ENCODE data around the gene MED27. TPM values are rescaled to one million over a fixed set of nuclear protein-coding genes. Genes with fewer than 3 reads are reported as not detected.
A peak's percentile ranks its signal among the peaks of the same experiment; 100 is the strongest.

MED27 gene
- total and polyA plus RNA-seq, 2 of the 13 experiments (the other 11 are each of a cell fraction or from before 2014, with no cell fraction given): 16.9 to 19.0 TPM

DNA sequence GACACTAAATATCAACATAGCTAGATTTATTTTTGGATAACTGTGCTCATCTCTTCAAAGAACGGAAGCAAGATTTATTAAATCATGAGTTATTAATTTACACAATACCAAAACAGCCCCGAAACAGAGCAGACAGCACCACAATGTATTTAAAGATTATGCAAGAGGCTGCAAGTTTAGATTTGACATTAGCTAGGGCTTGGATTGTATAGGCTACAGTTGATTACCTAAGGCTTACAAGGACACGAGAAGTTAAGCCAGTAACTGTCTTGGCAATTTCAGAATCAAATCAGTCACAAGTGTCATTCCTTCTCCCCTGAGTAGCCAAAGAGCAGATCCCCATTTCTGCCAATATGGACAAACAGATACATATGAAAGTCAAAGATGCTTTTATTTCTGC, 152.6 kb downstream of the MED27 start (continued):
- TF ChIP-seq ZNF296 (CRISPR knock-in tag; conservative IDR thresholded peaks at IDR 0.05): no peak

DNA sequence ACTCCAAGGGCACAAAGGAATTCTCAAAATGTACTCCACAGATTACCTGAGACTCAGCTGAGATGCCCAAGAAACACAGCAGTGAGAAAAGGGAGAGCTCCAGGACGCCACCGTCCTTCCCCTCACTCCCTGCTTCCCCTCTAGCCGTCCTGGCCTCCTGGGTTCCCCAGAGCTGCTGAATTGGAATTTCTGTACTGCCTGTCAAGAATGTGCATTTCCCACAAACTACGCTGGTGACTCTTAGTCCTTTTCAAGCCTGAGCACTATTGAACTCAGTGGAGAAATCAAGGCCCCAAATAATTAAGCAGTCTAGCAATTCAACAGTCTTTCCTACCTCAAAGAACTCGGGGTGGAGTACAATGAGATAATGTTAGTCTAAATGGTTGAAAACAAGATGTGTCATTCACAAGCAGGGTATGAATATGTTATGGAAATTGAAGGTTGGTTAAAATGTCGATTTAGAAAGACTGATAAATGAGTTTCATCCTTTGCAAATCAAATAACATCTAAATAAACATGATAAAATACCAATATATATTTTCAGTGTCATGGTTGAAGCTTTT, 153.2 kb downstream of the MED27 start:
- Histone ChIP-seq H4K20me1 (ENCODE audit: insufficient read depth, low read length) (no peaks in the 10 kb centered on the region), H3K9me3 (ENCODE audit: low read length) (no peaks in the 10 kb centered on the region), H3K79me2 (ENCODE audit: insufficient read depth, low read length) (no peaks in the 10 kb centered on the region), H3K27ac (ENCODE audit: extremely low read length, insufficient read depth, low read length) (no peak overlapping the region), H3K4me3 (replicated peaks in 1 of 3; ENCODE audit: insufficient read depth in 1 of 3, low read depth in 2 of 3, low read length in 3 of 3) (no peak overlapping the region), H3K4me1 (ENCODE audit: insufficient read depth, low read length) (no peaks in the 10 kb centered on the region), H3K36me3 (replicated peaks in 1 of 2; ENCODE audit: control insufficient read depth in 1 of 2, insufficient read depth in 2 of 2, low read length in 2 of 2) (no peaks in the 10 kb centered on the region; a peak in 1 of 5 replicates), H2AFZ (ENCODE audit: low read length) (no peak overlapping the region), H3K4me2 (ENCODE audit: low read depth, low read length) (no peak overlapping the region), H3K9ac (ENCODE audit: insufficient read depth, low read depth, low read length) (no peak overlapping the region), H3K27me3 (ENCODE audit: control insufficient read depth in 1 of 2, insufficient read depth in 2 of 2, low read length in 2 of 2) (no peaks in the 10 kb centered on the region)
- ATAC-seq (no peak), DNase-seq (ENCODE audit: low spot score) (no peak), FAIRE-seq (no peak)
- CTCF ChIA-PET (ENCODE audit: low intra/inter-chr PET ratio, low total read pairs): no interaction called here
- 87% methylated on average over 6 of the region's 6 CpGs for WGBS (ENCODE audit: low lambda C conversion rate)
- POLR2A ChIA-PET: no interaction called here
- TF ChIP-seq REPIN1 (CRISPR knock-in tag; IDR thresholded peaks at IDR 0.05; ENCODE audit: borderline replicate concordance, low read depth) (no peak), RBM22 (optimal IDR thresholded peaks at IDR 0.05; ENCODE audit: low read length) (no peak), HMG20B (CRISPR knock-in tag; conservative IDR thresholded peaks at IDR 0.05) (no peak), ZNF17 (CRISPR knock-in tag; IDR thresholded peaks at IDR 0.05) (no peak), AGO1 (IDR thresholded peaks at IDR 0.05; ENCODE audit: low read depth, low read length, poor library complexity, severe bottlenecking) (no peak), ELF1 (CRISPR knock-in tag; IDR thresholded peaks at IDR 0.05) (no peak)
- TF ChIP-seq, protein P1, sequence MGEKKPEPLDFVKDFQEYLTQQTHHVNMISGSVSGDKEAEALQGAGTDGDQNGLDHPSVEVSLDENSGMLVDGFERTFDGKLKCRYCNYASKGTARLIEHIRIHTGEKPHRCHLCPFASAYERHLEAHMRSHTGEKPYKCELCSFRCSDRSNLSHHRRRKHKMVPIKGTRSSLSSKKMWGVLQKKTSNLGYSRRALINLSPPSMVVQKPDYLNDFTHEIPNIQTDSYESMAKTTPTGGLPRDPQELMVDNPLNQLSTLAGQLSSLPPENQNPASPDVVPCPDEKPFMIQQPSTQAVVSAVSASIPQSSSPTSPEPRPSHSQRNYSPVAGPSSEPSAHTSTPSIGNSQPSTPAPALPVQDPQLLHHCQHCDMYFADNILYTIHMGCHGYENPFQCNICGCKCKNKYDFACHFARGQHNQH (CRISPR knock-in tag; IDR thresholded peaks at IDR 0.05): no peak
- TF ChIP-seq, protein P2, sequence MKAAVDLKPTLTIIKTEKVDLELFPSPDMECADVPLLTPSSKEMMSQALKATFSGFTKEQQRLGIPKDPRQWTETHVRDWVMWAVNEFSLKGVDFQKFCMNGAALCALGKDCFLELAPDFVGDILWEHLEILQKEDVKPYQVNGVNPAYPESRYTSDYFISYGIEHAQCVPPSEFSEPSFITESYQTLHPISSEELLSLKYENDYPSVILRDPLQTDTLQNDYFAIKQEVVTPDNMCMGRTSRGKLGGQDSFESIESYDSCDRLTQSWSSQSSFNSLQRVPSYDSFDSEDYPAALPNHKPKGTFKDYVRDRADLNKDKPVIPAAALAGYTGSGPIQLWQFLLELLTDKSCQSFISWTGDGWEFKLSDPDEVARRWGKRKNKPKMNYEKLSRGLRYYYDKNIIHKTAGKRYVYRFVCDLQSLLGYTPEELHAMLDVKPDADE (CRISPR knock-in tag; IDR thresholded peaks at IDR 0.05): no peak
- TF ChIP-seq, protein P3, sequence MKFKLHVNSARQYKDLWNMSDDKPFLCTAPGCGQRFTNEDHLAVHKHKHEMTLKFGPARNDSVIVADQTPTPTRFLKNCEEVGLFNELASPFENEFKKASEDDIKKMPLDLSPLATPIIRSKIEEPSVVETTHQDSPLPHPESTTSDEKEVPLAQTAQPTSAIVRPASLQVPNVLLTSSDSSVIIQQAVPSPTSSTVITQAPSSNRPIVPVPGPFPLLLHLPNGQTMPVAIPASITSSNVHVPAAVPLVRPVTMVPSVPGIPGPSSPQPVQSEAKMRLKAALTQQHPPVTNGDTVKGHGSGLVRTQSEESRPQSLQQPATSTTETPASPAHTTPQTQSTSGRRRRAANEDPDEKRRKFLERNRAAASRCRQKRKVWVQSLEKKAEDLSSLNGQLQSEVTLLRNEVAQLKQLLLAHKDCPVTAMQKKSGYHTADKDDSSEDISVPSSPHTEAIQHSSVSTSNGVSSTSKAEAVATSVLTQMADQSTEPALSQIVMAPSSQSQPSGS (CRISPR knock-in tag; IDR thresholded peaks at IDR 0.05): no peak
- TF ChIP-seq, protein P4, sequence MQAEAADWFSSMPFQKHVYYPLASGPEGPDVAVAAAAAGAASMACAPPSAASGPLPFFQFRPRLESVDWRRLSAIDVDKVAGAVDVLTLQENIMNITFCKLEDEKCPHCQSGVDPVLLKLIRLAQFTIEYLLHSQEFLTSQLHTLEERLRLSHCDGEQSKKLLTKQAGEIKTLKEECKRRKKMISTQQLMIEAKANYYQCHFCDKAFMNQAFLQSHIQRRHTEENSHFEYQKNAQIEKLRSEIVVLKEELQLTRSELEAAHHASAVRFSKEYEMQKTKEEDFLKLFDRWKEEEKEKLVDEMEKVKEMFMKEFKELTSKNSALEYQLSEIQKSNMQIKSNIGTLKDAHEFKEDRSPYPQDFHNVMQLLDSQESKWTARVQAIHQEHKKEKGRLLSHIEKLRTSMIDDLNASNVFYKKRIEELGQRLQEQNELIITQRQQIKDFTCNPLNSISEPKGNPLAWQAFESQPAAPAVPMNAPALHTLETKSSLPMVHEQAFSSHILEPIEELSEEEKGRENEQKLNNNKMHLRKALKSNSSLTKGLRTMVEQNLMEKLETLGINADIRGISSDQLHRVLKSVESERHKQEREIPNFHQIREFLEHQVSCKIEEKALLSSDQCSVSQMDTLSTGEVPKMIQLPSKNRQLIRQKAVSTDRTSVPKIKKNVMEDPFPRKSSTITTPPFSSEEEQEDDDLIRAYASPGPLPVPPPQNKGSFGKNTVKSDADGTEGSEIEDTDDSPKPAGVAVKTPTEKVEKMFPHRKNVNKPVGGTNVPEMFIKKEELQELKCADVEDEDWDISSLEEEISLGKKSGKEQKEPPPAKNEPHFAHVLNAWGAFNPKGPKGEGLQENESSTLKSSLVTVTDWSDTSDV (CRISPR knock-in tag; IDR thresholded peaks at IDR 0.05): no peak
- BruUV-seq (replicated peaks): TSS peak; percentile 38
- intact Hi-C loops (cut with micrococcal nuclease; ENCODE audit: unreplicated experiment) (no loop called here), in situ Hi-C loops (cut with HindIII; ENCODE audit: extremely low pct_ligation_motif_present, low pct_unique_long_range_greater_than_20kb) (no loop called here)
